K562 (cell line): ENCODE data around the gene ENOX2. TPM values are rescaled to one million over a fixed set of nuclear protein-coding genes. Genes with fewer than 3 reads are reported as not detected.

Experiments used
- MAFF ChIP-seq: IDR thresholded peaks from 2 replicates; pipeline ENCODE4 v1.6.1; 2012; ENCODE audit warnings: low read length, improper control_type of control experiment
- MEIS2 ChIP-seq: fragments of 450-650 bp; IDR thresholded peaks from 2 replicates; pipeline ENCODE4 v1.6.1; 2014; ENCODE audit warnings: mild to moderate bottlenecking; ENCODE audit not compliant: partially characterized antibody
- PHTF2 ChIP-seq: fragments of 250-450 bp; sonication (Bioruptor Pico); IDR thresholded peaks from 2 replicates; pipeline ENCODE4 v1.5.0; 2021; ENCODE audit warnings: mild to moderate bottlenecking
- TAF9B ChIP-seq: fragments of 450-650 bp; IDR thresholded peaks from 2 replicates; pipeline ENCODE4 v1.6.1; 2018; ENCODE audit warnings: mild to moderate bottlenecking; ENCODE audit not compliant: partially characterized antibody
- ZNF347 ChIP-seq: fragments of 450-650 bp; formaldehyde crosslinking; IDR thresholded peaks from 2 replicates; pipeline ENCODE4 v1.4.0; 2020; ENCODE audit warnings: low read depth, mild to moderate bottlenecking, moderate library complexity
- ZNF589 ChIP-seq: fragments of 200-800 bp; sonication (Bioruptor generic); IDR thresholded peaks from 2 replicates; pipeline ENCODE4 v1.6.1; 2016; ENCODE audit warnings: low read depth, missing genetic modification characterization, missing compliant biosample characterization
- polyA plus RNA-seq, 8 experiments: library from polyadenylated mRNA; depleted of rRNA in 4 of 8; stranded (reverse) in 5 of 8; unstranded in 3 of 8; fragments of >200 nt; fragmentation: Nextera tagmentation in 2 of 8; fragmentation: Illumina TruSeq in 1 of 8; extraction: Ambion mirVana in 2 of 8; extraction: Trizol in 1 of 8; gene quantifications; 2 replicates each; pipeline versions ENCODE4 v1.2.1 to v1.2.3, GENCODE V29; 2011 to 2014; ENCODE audit warnings: inconsistent platforms in 1 of 8, missing spikeins in 1 of 8
- total RNA-seq, 7 experiments: library from RNA; depleted of rRNA in 6 of 7; stranded (reverse); fragments of >200 nt in 6 of 7; fragmentation: Illumina TruSeq in 2 of 7; extraction: Trizol in 2 of 7; gene quantifications; 2 replicates each; pipeline versions ENCODE4 v1.2.1 to v1.2.3, GENCODE V29; 2011 to 2021; ENCODE audit warnings: low replicate concordance in 1 of 7
- TF ChIP-seq, protein P1 (sequence below): sonication (generic); formaldehyde crosslinking; IDR thresholded peaks from 2 replicates; pipeline ENCODE4 v1.8.0; 2023; ENCODE audit warnings: missing genetic modification reagents, mild to moderate bottlenecking, borderline replicate concordance
- TF ChIP-seq, protein P2 (sequence below), 2 experiments: fragments of 450-650 bp; formaldehyde crosslinking in 1 of 2; IDR thresholded peaks; 2 replicates each; pipeline versions ENCODE4 v1.4.0 to v1.6.1; 2014 to 2020; ENCODE audit warnings: mild to moderate bottlenecking in 2 of 2, borderline replicate concordance in 1 of 2, low read depth in 1 of 2
- TF ChIP-seq, protein P3 (sequence below): IDR thresholded peaks from 2 replicates; pipeline ENCODE4 v1.6.1; 2014; ENCODE audit warnings: antibody characterized with exemption

The ENOX2 gene
- total and polyA plus RNA-seq, 9 of the 15 experiments (the other 6 are each of a cell fraction or from before 2014, with no cell fraction given): 6.1 to 24.0 (median 13.8) TPM

DNA sequence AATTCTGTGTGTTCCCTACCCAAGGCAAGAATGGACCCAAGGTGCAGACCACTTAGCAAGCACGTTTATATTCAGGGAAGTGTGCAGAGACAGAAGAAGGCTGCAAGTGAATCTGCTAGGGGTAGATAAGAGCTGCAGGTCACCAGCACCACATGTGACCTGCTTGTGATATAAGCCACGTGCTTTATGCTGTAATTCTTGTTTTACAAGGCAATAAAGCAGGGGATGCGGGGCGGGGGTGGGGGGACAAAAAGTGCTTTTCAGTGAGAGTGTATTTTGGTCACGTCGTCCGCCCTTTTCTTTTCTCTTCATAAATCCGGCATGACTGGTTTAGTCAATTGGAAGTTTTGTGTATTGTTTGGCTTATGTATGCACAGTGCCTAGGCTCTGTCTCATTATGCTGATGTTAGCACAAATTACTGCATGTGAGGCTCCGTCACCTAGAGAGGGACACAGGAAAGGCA, 308.5 kb downstream of the ENOX2 start (continued):
- TF ChIP-seq, protein P1, sequence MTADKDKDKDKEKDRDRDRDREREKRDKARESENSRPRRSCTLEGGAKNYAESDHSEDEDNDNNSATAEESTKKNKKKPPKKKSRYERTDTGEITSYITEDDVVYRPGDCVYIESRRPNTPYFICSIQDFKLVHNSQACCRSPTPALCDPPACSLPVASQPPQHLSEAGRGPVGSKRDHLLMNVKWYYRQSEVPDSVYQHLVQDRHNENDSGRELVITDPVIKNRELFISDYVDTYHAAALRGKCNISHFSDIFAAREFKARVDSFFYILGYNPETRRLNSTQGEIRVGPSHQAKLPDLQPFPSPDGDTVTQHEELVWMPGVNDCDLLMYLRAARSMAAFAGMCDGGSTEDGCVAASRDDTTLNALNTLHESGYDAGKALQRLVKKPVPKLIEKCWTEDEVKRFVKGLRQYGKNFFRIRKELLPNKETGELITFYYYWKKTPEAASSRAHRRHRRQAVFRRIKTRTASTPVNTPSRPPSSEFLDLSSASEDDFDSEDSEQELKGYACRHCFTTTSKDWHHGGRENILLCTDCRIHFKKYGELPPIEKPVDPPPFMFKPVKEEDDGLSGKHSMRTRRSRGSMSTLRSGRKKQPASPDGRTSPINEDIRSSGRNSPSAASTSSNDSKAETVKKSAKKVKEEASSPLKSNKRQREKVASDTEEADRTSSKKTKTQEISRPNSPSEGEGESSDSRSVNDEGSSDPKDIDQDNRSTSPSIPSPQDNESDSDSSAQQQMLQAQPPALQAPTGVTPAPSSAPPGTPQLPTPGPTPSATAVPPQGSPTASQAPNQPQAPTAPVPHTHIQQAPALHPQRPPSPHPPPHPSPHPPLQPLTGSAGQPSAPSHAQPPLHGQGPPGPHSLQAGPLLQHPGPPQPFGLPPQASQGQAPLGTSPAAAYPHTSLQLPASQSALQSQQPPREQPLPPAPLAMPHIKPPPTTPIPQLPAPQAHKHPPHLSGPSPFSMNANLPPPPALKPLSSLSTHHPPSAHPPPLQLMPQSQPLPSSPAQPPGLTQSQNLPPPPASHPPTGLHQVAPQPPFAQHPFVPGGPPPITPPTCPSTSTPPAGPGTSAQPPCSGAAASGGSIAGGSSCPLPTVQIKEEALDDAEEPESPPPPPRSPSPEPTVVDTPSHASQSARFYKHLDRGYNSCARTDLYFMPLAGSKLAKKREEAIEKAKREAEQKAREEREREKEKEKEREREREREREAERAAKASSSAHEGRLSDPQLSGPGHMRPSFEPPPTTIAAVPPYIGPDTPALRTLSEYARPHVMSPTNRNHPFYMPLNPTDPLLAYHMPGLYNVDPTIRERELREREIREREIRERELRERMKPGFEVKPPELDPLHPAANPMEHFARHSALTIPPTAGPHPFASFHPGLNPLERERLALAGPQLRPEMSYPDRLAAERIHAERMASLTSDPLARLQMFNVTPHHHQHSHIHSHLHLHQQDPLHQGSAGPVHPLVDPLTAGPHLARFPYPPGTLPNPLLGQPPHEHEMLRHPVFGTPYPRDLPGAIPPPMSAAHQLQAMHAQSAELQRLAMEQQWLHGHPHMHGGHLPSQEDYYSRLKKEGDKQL (CRISPR knock-in tag): no peak
- 0 out of 2 replicates have a peak, but pooled peaks have one; percentile 43 for TF ChIP-seq ZNF589 (CRISPR knock-in tag)
- TF ChIP-seq MEIS2: peak; percentile 23
- TF ChIP-seq MAFF: peak; percentile 96
- TF ChIP-seq, protein P2, sequence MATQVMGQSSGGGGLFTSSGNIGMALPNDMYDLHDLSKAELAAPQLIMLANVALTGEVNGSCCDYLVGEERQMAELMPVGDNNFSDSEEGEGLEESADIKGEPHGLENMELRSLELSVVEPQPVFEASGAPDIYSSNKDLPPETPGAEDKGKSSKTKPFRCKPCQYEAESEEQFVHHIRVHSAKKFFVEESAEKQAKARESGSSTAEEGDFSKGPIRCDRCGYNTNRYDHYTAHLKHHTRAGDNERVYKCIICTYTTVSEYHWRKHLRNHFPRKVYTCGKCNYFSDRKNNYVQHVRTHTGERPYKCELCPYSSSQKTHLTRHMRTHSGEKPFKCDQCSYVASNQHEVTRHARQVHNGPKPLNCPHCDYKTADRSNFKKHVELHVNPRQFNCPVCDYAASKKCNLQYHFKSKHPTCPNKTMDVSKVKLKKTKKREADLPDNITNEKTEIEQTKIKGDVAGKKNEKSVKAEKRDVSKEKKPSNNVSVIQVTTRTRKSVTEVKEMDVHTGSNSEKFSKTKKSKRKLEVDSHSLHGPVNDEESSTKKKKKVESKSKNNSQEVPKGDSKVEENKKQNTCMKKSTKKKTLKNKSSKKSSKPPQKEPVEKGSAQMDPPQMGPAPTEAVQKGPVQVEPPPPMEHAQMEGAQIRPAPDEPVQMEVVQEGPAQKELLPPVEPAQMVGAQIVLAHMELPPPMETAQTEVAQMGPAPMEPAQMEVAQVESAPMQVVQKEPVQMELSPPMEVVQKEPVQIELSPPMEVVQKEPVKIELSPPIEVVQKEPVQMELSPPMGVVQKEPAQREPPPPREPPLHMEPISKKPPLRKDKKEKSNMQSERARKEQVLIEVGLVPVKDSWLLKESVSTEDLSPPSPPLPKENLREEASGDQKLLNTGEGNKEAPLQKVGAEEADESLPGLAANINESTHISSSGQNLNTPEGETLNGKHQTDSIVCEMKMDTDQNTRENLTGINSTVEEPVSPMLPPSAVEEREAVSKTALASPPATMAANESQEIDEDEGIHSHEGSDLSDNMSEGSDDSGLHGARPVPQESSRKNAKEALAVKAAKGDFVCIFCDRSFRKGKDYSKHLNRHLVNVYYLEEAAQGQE (IDR thresholded peaks at IDR 0.05; ENCODE audit: borderline replicate concordance): peak; percentile 22; the same call in 1 of the 2 replicates
- TF ChIP-seq, protein P2 (CRISPR knock-in tag; IDR thresholded peaks at IDR 0.05; ENCODE audit: low read depth): no peak
- TF ChIP-seq, protein P3, sequence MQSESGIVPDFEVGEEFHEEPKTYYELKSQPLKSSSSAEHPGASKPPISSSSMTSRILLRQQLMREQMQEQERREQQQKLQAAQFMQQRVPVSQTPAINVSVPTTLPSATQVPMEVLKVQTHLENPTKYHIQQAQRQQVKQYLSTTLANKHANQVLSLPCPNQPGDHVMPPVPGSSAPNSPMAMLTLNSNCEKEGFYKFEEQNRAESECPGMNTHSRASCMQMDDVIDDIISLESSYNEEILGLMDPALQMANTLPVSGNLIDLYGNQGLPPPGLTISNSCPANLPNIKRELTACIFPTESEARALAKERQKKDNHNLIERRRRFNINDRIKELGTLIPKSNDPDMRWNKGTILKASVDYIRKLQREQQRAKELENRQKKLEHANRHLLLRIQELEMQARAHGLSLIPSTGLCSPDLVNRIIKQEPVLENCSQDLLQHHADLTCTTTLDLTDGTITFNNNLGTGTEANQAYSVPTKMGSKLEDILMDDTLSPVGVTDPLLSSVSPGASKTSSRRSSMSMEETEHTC: peak; percentile 95
- TF ChIP-seq TAF9B: peak; percentile 45
- TF ChIP-seq ZNF347 (CRISPR knock-in tag): no peak
- peak; percentile 37; the same call in 1 of the 2 replicates for TF ChIP-seq PHTF2 (CRISPR knock-in tag)
